ENCODE results near the gene FAM234B. TPM values are rescaled to one million over a fixed set of nuclear protein-coding genes. Genes with fewer than 3 reads are reported as not detected.
A peak's percentile ranks its signal among the peaks of the same experiment; 100 is the strongest.
"Not testable (repeated sequence)": the region's sequence is repeated elsewhere in the genome, so short reads cannot be mapped to it uniquely, and the experiment has no call there.

The FAM234B gene
- total and polyA plus RNA-seq, 5 donors = 1.1 to 4.6 (median 4.0) TPM

DNA sequence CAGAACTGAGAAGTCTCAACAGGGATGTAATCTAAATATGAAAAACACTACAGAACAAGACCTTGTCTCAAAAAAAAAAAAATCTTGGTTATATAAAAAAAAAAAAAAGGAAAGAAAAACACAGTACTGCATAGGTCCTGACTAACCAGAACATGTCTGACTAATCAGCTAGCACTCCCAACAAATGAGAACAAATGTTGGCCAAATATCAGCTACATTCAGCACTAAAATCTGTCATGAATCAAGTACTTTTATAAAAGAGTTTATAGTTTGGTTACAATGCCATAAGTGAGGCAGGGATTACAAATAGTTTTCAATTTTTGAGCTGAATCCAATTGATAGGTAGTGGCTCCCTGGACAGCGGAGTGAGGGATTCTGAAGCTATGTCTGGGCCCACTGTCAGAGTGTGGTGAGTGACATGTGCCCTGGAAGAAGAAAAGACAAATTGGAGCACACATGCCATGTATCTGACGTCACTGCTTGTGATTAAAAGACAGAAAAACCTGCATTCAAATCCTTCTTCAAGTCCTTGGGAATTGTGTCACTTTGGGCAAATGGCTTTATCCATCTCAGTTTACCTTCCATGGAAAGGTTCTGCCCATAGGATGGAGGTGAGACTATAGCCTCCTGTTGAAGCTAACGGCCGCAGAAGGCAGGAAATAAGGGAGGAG is 5.6 kb upstream of the FAM234B start:
- WGBS = 75% methylated on average over 4 of the region's 4 CpGs
- H3K9me3 ChIP-seq (ENCODE audit: control insufficient read depth, low read length) = no peaks in the 10 kb centered on the region
- no peaks in the 10 kb centered on the region for H3K4me1 ChIP-seq (ENCODE audit: control insufficient read depth, insufficient read depth, low read length)
- H3K27me3 ChIP-seq (ENCODE audit: control insufficient read depth, insufficient read depth) = no peaks in the 10 kb centered on the region
- no peak overlapping the region for H3K27ac ChIP-seq (ENCODE audit: low read length)
- no peak overlapping the region for H3K4me3 ChIP-seq (ENCODE audit: low read length)
- intact Hi-C loops (cut with DNase I) = no loop called here
- ATAC-seq (peak in 1 of 2 donors; percentile 40), DNase-seq (no peak)

DNA sequence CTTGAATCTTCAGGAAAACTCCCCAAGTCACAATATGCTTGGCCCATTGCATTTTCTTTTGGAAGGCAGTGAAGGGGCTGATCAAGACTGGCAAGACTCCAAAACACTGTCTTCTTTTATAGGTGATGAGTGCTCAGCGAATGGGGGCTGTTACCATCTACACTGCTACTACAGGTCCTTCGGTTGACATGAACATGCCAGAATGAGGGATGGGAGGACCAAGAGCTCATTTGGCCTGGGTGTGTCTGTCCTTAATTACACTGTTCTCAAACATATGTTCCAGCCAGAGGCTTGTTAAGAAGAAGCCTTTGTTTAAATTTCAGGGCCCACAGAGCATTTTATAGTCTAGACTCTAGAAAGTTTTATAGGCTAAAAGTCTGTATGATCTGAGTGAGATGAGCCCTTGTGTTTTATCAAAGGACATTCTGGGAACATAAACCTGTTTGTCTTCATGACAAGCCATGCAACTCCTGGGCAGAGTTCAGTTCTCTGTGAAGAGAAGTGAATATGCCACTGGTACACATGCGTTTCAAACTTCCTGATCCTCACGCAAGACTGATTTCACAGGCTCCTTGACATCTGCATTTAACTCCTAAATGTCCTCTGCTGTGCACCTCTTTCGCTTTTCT is 4.7 kb upstream of the FAM234B start:
- no peaks in the 10 kb centered on the region for H3K27me3 ChIP-seq (ENCODE audit: control insufficient read depth, insufficient read depth)
- ATAC-seq (no peak), DNase-seq (no peak)
- no peaks in the 10 kb centered on the region for H3K4me1 ChIP-seq (ENCODE audit: control insufficient read depth, insufficient read depth, low read length)
- WGBS = 49% methylated on average over 5 of the region's 5 CpGs
- H3K9me3 ChIP-seq (ENCODE audit: control insufficient read depth, low read length) = no peaks in the 10 kb centered on the region
- no peak overlapping the region for H3K27ac ChIP-seq (ENCODE audit: low read length)
- no peak overlapping the region for H3K4me3 ChIP-seq (ENCODE audit: low read length)
- intact Hi-C loops (cut with DNase I) = no loop called here

GRCh38 chr12:13041224-13041623 is 3.0 kb upstream of the FAM234B start:
- intact Hi-C loops (cut with DNase I) = no loop called here
- DNase-seq (no peak), ATAC-seq (no peak)
- H3K9me3 ChIP-seq (ENCODE audit: control insufficient read depth, low read length) = no peaks in the 10 kb centered on the region
- H3K27me3 ChIP-seq (ENCODE audit: control insufficient read depth, insufficient read depth) = no peaks in the 10 kb centered on the region
- no peak overlapping the region for H3K4me3 ChIP-seq (ENCODE audit: low read length)
- WGBS = 98% methylated on average over 2 of the region's 2 CpGs
- H3K27ac ChIP-seq (ENCODE audit: low read length) = no peak overlapping the region
- H3K4me1 ChIP-seq (ENCODE audit: control insufficient read depth, insufficient read depth, low read length) = no peaks in the 10 kb centered on the region

DNA sequence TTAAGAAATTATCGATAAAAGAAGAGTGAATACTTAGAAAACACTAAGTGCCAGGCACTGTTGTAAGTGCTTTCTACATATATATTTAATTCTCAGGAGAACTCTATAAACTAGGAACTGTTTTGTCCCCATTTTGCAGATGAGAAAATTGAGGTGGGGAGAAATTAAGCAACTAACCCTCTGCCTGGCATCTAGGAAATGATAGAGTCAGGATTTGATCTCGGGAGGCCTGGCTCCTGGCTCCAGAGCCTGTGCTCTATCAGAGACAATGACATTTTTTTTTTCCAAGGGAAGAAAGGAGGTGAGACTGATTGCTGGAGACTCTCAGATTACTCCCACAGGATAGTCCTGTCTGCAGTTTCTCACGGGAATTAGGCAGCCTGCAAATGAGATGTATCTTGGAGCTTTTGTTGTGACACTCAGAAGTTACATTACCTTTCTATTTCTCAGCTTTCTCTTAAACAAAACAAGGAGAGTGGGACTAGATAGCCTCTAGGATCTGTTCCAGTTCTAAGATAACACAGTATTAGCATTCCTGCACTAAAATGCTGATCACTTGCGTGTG is 1.4 kb upstream of the FAM234B start:
- WGBS = 77% methylated on average over 4 of the region's 4 CpGs

DNA sequence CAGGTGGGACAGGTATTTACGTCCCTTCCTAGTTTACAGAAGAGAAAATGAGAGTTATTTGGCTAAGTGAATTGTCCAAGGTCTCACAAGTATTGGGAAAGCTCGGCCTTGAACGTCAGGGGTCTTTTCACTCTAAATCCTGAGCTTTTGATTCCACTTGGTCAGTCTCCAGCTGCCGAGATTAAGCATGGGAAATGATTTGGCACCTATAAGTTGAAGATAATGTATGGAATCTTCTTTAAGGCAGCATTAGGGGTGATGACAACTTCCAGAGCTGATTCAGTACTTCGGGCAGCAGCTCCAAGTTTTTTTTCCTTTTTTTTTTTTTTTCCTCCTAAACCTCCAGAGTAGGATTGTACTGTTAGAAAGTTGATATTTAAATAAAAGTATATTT is 722 bp downstream of the FAM234B start:
- DNase-seq = no peak
- no peaks in the 10 kb centered on the region for H3K27me3 ChIP-seq (ENCODE audit: control insufficient read depth, insufficient read depth)
- no peaks in the 10 kb centered on the region for H3K4me1 ChIP-seq (ENCODE audit: control insufficient read depth, insufficient read depth, low read length)
- WGBS = 4% methylated on average over 5 of the region's 5 CpGs
- intact Hi-C loops (cut with DNase I) = no loop called here
- no peak for ATAC-seq
- H3K4me3 ChIP-seq (ENCODE audit: low read length) = peak overlapping the region; percentile 71
- no peak overlapping the region for H3K27ac ChIP-seq (ENCODE audit: low read length)
- H3K9me3 ChIP-seq (ENCODE audit: control insufficient read depth, low read length) = no peaks in the 10 kb centered on the region

More for the DNA sequence above, 1.4 kb upstream of the FAM234B start:
- Histone ChIP-seq H3K4me3 (ENCODE audit: low read length) (no peak overlapping the region), H3K27ac (ENCODE audit: low read length) (no peak overlapping the region), H3K9me3 (ENCODE audit: control insufficient read depth, low read length) (no peaks in the 10 kb centered on the region), H3K27me3 (ENCODE audit: control insufficient read depth, insufficient read depth) (no peaks in the 10 kb centered on the region), H3K4me1 (ENCODE audit: control insufficient read depth, insufficient read depth, low read length) (no peaks in the 10 kb centered on the region)
- ATAC-seq = no peak
- intact Hi-C loops (cut with DNase I) = no loop called here
- DNase-seq = no peak

- no peaks in the 10 kb centered on the region for H3K27me3 ChIP-seq (ENCODE audit: control insufficient read depth, insufficient read depth)
- no peak for DNase-seq
- H3K4me3 ChIP-seq (ENCODE audit: low read length) = no peak overlapping the region
- 95% methylated on average over 8 of the region's 8 CpGs for WGBS
- H3K27ac ChIP-seq (ENCODE audit: low read length) = no peak overlapping the region
- H3K4me1 ChIP-seq (ENCODE audit: control insufficient read depth, insufficient read depth, low read length) = no peaks in the 10 kb centered on the region
- intact Hi-C loops (cut with DNase I) = no loop called here
- ATAC-seq = no peak
- H3K9me3 ChIP-seq (ENCODE audit: control insufficient read depth, low read length) = no peaks in the 10 kb centered on the region
Observed at GRCh38 chr12:13045816-13046215, 1.6 kb downstream of the FAM234B start.

DNA sequence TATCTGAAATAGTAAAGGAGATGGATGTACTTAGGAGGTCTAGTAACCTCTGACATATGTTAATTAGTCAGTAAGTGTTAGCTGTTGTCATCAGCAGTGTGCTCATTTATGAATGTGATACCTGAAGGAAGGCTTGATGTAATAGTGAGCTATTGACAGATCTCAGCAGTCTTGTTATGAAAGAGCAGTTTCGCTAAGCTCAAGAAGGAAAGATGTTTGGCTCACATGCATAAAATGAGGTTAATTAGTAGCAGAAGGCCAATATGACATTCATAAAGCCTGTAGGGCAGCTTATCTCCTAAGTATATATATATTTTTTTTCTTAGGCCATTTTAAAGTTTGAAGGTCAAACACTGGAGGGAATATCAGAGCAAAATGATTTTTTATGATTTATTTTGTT is 2.8 kb downstream of the FAM234B start:
- intact Hi-C loops (cut with DNase I) = no loop called here

GRCh38 chr12:13049816-13050215 is 5.6 kb downstream of the FAM234B start:
- no peaks in the 10 kb centered on the region for H3K9me3 ChIP-seq (ENCODE audit: control insufficient read depth, low read length)
- WGBS = 53% methylated on average over 3 of the region's 3 CpGs
- H3K27ac ChIP-seq (ENCODE audit: low read length) = no peak overlapping the region
- ATAC-seq (peak; percentile 29 to 68), DNase-seq (peak in 1 of 3 donors; percentile 68)
- H3K27me3 ChIP-seq (ENCODE audit: control insufficient read depth, insufficient read depth) = no peaks in the 10 kb centered on the region
- intact Hi-C loops (cut with DNase I) = no loop called here
- H3K4me3 ChIP-seq (ENCODE audit: low read length) = no peak overlapping the region
- no peaks in the 10 kb centered on the region for H3K4me1 ChIP-seq (ENCODE audit: control insufficient read depth, insufficient read depth, low read length)

More for the DNA sequence above, 2.8 kb downstream of the FAM234B start:
- no peak overlapping the region for H3K27ac ChIP-seq (ENCODE audit: low read length)
- 94% methylated on average over 1 of the region's 1 CpG for WGBS
- no peaks in the 10 kb centered on the region for H3K9me3 ChIP-seq (ENCODE audit: control insufficient read depth, low read length)
- no peak for ATAC-seq
- H3K4me3 ChIP-seq (ENCODE audit: low read length) = no peak overlapping the region
- H3K4me1 ChIP-seq (ENCODE audit: control insufficient read depth, insufficient read depth, low read length) = no peaks in the 10 kb centered on the region
- no peak for DNase-seq
- H3K27me3 ChIP-seq (ENCODE audit: control insufficient read depth, insufficient read depth) = no peaks in the 10 kb centered on the region

DNA sequence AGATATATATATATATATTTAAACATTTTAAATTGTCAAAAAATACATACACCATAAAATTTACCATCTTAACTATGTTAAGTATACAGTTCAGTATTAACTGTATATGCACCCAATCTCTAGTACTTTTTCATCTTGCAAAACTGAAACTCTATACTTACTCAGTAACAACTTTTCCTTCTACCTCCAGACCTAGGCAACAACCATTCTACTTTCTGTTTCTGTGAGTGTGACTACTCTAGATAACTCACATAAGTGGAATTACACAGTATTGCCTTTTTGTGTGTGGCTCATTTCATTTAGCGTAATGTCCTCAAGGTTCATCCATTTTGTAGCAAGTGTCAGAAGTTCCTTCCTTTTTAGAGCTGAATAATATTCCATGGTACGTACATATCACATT is 8.2 kb downstream of the FAM234B start:
- intact Hi-C loops (cut with DNase I) = no loop called here
- no peak for DNase-seq
- Histone ChIP-seq H3K27ac (ENCODE audit: low read length) (no peak overlapping the region), H3K27me3 (ENCODE audit: control insufficient read depth, insufficient read depth) (no peaks in the 10 kb centered on the region), H3K4me1 (ENCODE audit: control insufficient read depth, insufficient read depth, low read length) (no peaks in the 10 kb centered on the region), H3K4me3 (ENCODE audit: low read length) (no peak overlapping the region), H3K9me3 (ENCODE audit: control insufficient read depth, low read length) (no peaks in the 10 kb centered on the region)
- no peak for ATAC-seq
- WGBS = 49% methylated on average over 2 of the region's 2 CpGs

DNA sequence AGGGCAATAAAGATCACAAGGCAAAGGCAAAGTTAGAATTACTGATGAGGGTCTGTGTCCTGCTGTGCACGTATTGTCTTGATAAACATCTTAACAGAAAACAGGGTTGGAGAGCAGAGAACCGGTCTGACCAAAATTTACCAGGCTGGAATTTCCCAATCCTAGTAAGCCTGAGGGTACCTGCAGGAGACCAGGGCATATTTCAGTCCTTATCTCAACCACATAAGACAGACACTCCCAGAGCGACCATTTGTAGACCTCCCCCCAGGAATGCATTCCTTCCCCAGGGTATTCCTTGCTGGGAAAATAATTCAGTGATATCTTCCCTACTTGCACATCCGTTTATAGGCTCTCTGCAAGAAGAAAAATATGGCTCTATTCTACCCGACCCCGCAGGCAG is 9.4 kb downstream of the FAM234B start:
- WGBS = 90% methylated on average over 6 of the region's 6 CpGs

DNA sequence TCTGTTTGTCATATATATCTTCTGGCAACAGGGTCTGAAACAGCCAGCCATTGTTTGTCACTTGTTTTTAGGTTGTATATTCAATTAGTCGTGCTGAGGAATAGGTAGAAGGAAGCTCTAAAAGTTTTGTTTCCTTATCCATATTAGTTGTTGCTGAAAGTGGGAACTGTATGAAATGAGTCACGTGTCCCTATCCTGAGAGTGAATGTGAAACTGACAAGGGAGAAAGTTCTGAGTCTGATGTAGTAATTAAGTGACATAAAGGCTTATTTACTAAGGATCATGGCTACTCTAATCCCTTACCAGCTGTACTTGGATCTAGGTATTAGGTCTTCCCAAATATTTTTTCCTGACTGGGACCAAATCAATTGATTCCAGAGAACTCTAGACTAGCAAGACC is 16.4 kb downstream of the FAM234B start:
- intact Hi-C loops (cut with DNase I) = no loop called here

More for the DNA sequence above, 9.4 kb downstream of the FAM234B start:
- H3K27ac ChIP-seq (ENCODE audit: low read length); H3K9me3 ChIP-seq (ENCODE audit: control insufficient read depth, low read length); H3K4me3 ChIP-seq (ENCODE audit: low read length); ATAC-seq; H3K27me3 ChIP-seq (ENCODE audit: control insufficient read depth, insufficient read depth); intact Hi-C loops (cut with DNase I); DNase-seq; H3K4me1 ChIP-seq (ENCODE audit: control insufficient read depth, insufficient read depth, low read length): not testable (repeated sequence)

More for the DNA sequence above, 16.4 kb downstream of the FAM234B start:
- ATAC-seq (no peak), DNase-seq (no peak)
- H3K27me3 ChIP-seq (ENCODE audit: control insufficient read depth, insufficient read depth) = no peaks in the 10 kb centered on the region
- H3K9me3 ChIP-seq (ENCODE audit: control insufficient read depth, low read length) = no peaks in the 10 kb centered on the region
- 91% methylated on average over 2 of the region's 2 CpGs for WGBS
- no peaks in the 10 kb centered on the region for H3K4me1 ChIP-seq (ENCODE audit: control insufficient read depth, insufficient read depth, low read length)
- H3K27ac ChIP-seq (ENCODE audit: low read length) = no peak overlapping the region
- no peak overlapping the region for H3K4me3 ChIP-seq (ENCODE audit: low read length)
